ENCODE measurements around the gene CAAP1. TPM values are rescaled to one million over a fixed set of nuclear protein-coding genes. Genes with fewer than 3 reads are reported as not detected.

CAAP1 gene
- total RNA-seq, 1 experiment from 2014 or later = 24.1 TPM

DNA sequence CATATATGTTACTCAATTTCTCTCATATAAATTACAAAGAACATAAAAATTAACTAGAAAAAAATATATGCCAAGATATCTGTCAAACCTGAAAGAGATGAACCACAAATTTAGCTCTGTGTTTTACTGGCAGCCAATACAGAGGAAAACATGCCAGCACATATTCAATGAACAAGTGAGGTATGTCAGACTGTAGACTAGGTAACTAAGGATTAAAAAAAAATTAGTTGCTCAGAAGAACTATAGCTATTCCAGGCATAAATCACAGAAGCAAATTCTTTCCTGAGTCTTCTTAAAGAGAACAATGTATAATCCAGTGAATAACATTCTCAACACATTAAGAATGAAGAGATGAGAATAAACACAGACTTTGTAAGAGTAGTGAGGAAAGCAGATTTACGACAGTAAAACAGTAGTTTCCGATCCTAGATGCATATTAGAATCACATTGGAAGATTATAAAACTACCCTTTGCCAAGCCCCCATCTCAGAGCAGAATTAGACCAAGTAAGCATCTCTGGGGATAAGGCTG, 20.6 kb upstream of the CAAP1 start:
- Histone ChIP-seq H3F3A (ENCODE audit: low read length, unreplicated experiment) (no peaks in the 10 kb centered on the region), H3K36me3 (ENCODE audit: low read depth, low read length) (peaks cover 32% of the 10 kb centered on the region), H3K4me1 (ENCODE audit: insufficient read depth, low read length) (no peaks in the 10 kb centered on the region), H3K4me3 (ENCODE audit: low read length) (no peak overlapping the region), H3K79me2 (ENCODE audit: low read length) (no peaks in the 10 kb centered on the region), H2AFZ (ENCODE audit: low read length) (no peak overlapping the region), H3K4me2 (ENCODE audit: low read length) (no peak overlapping the region), H4K20me1 (ENCODE audit: low read length) (no peaks in the 10 kb centered on the region), H3K9ac (ENCODE audit: low read length) (no peak overlapping the region), H3K27me3 (ENCODE audit: low read length) (no peaks in the 10 kb centered on the region), H3K9me3 (ENCODE audit: low read length) (no peaks in the 10 kb centered on the region), H3K27ac (ENCODE audit: low read length) (no peak overlapping the region), H3K9me2 (replicated peaks; ENCODE audit: low read length) (no peaks in the 10 kb centered on the region)
- no peak for DNase-seq
- POLR2A ChIA-PET (ENCODE audit: unreplicated experiment) = no interaction called here
- BruUV-seq (replicated peaks) = no TSS peak
- ATAC-seq = no peak
- intact Hi-C loops (cut with micrococcal nuclease) = no loop called here
- CTCF ChIA-PET = no interaction called here
- no peak for TF ChIP-seq EZH2phosphoT487 (IDR thresholded peaks at IDR 0.05; ENCODE audit: borderline replicate concordance, low read length)
- TF ChIP-seq EZH2 (IDR thresholded peaks at IDR 0.05; ENCODE audit: low read length, unreplicated experiment) = no peak
- TF ChIP-seq, protein P1, sequence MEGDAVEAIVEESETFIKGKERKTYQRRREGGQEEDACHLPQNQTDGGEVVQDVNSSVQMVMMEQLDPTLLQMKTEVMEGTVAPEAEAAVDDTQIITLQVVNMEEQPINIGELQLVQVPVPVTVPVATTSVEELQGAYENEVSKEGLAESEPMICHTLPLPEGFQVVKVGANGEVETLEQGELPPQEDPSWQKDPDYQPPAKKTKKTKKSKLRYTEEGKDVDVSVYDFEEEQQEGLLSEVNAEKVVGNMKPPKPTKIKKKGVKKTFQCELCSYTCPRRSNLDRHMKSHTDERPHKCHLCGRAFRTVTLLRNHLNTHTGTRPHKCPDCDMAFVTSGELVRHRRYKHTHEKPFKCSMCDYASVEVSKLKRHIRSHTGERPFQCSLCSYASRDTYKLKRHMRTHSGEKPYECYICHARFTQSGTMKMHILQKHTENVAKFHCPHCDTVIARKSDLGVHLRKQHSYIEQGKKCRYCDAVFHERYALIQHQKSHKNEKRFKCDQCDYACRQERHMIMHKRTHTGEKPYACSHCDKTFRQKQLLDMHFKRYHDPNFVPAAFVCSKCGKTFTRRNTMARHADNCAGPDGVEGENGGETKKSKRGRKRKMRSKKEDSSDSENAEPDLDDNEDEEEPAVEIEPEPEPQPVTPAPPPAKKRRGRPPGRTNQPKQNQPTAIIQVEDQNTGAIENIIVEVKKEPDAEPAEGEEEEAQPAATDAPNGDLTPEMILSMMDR (conservative IDR thresholded peaks at IDR 0.05; ENCODE audit: low read depth, low read length) = no peak

DNA sequence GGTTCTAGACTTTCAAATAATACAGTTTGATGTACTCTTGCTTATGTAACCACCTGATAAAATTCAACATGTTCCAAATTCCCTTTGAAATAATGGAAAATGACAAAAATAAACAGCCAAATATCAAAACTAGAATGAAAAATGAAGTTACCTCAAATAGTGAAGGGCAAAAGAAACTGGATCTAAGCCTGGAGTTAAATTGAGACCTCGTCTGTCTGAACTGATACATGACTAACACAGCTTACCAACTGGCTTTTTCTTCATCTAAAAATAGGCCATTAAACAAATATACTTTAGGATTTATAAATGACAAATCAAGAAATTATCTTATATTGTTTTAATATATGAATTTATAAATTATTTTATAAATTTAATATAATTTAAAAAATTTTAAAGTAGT, 12.1 kb upstream of the CAAP1 start:
- Histone ChIP-seq H3K36me3 (ENCODE audit: low read depth, low read length) (peaks cover 24% of the 10 kb centered on the region; the same call in 1 of the 2 replicates), H3F3A (ENCODE audit: low read length, unreplicated experiment) (no peaks in the 10 kb centered on the region), H3K4me3 (ENCODE audit: low read length) (no peak overlapping the region), H3K9me3 (ENCODE audit: low read length) (no peaks in the 10 kb centered on the region), H4K20me1 (ENCODE audit: low read length) (no peaks in the 10 kb centered on the region), H3K79me2 (ENCODE audit: low read length) (no peaks in the 10 kb centered on the region), H2AFZ (ENCODE audit: low read length) (no peak overlapping the region), H3K9ac (ENCODE audit: low read length) (no peak overlapping the region), H3K27ac (ENCODE audit: low read length) (no peak overlapping the region), H3K4me2 (ENCODE audit: low read length) (no peak overlapping the region), H3K27me3 (ENCODE audit: low read length) (no peaks in the 10 kb centered on the region), H3K9me2 (replicated peaks; ENCODE audit: low read length) (no peaks in the 10 kb centered on the region), H3K4me1 (ENCODE audit: insufficient read depth, low read length) (no peaks in the 10 kb centered on the region)
- no TSS peak for BruUV-seq (replicated peaks)
- CTCF ChIA-PET = no interaction called here
- ATAC-seq (no peak), DNase-seq (no peak)
- intact Hi-C loops (cut with micrococcal nuclease) = no loop called here
- POLR2A ChIA-PET (ENCODE audit: unreplicated experiment) = no interaction called here
- TF ChIP-seq, protein P1 (conservative IDR thresholded peaks at IDR 0.05; ENCODE audit: low read depth, low read length) = no peak

DNA sequence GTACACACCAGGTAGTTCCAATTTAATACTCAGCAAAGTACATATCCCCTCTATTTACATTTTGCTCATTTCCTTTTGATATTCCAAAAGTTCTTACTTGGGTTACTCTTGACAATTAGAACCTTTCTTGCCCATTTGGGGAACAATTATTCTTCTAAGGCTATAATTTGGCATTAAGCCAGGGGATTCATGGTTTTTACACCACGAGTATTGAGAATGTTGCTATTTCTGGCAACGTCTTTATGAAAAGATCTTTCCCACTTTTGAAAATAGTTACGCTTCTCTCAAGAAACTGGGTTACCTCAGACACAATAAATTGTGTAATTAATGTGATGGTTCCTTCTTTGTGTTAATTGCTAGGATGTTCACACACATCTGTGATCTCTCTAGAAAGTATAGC, 11.5 kb upstream of the CAAP1 start:
- Histone ChIP-seq H3K9ac (ENCODE audit: low read length) (no peak overlapping the region), H3K9me3 (ENCODE audit: low read length) (no peaks in the 10 kb centered on the region), H3K4me2 (ENCODE audit: low read length) (no peak overlapping the region), H3K9me2 (replicated peaks; ENCODE audit: low read length) (no peaks in the 10 kb centered on the region), H4K20me1 (ENCODE audit: low read length) (no peaks in the 10 kb centered on the region), H2AFZ (ENCODE audit: low read length) (no peak overlapping the region), H3K27me3 (ENCODE audit: low read length) (no peaks in the 10 kb centered on the region), H3K36me3 (ENCODE audit: low read depth, low read length) (peaks cover 24% of the 10 kb centered on the region; the same call in 1 of the 2 replicates), H3F3A (ENCODE audit: low read length, unreplicated experiment) (no peaks in the 10 kb centered on the region), H3K27ac (ENCODE audit: low read length) (no peak overlapping the region), H3K4me1 (ENCODE audit: insufficient read depth, low read length) (no peaks in the 10 kb centered on the region), H3K4me3 (ENCODE audit: low read length) (no peak overlapping the region), H3K79me2 (ENCODE audit: low read length) (no peaks in the 10 kb centered on the region)
- ChIA-PET POLR2A (ENCODE audit: unreplicated experiment) (no interaction called here), CTCF (no interaction called here)
- BruUV-seq (replicated peaks) = no TSS peak
- intact Hi-C loops (cut with micrococcal nuclease) = no loop called here
- ATAC-seq (no peak), DNase-seq (no peak)
- TF ChIP-seq EZH2phosphoT487 (IDR thresholded peaks at IDR 0.05; ENCODE audit: borderline replicate concordance, low read length) (no peak), EZH2 (IDR thresholded peaks at IDR 0.05; ENCODE audit: low read length, unreplicated experiment) (no peak)
- TF ChIP-seq, protein P1 (conservative IDR thresholded peaks at IDR 0.05; ENCODE audit: low read depth, low read length) = no peak
